ENCODE results near the gene TYMP. TPM values are rescaled to one million over a fixed set of nuclear protein-coding genes. Genes with fewer than 3 reads are reported as not detected.

The TYMP gene
- total and polyA plus RNA-seq, 10 of the 15 experiments (the other 5 are each of a cell fraction or from before 2014, with no cell fraction given), result 0.42 to 57.8 (median 24.6) TPM

- no peak for FAIRE-seq
- SMC1A ChIA-PET (ENCODE audit: uncharacterized antibody, unreplicated experiment), result no interaction called here
- ATAC-seq, result no peak
- RAD21 ChIA-PET (ENCODE audit: unreplicated experiment), result interaction anchor here (0.6 to 1.7 kb wide), 2 partner anchors 13 to 226 kb away, joined by 3 to 5 read pairs; no protein-coding TSS in a partner anchor
- no peaks in the 10 kb centered on the region for H3K9me3 ChIP-seq (replicated peaks; ENCODE audit: control insufficient read depth, insufficient read depth, low read length)
- no peaks in the 10 kb centered on the region for H3K36me3 ChIP-seq (ENCODE audit: control insufficient read depth in 2 of 2, insufficient read depth in 2 of 2, low read length in 1 of 2)
- POLR2A ChIA-PET, result interaction anchor here (1.3 kb wide), 1 partner anchor 17 kb away, joined by 3 read pairs; no protein-coding TSS in a partner anchor
- no peaks in the 10 kb centered on the region for H4K20me1 ChIP-seq (ENCODE audit: control insufficient read depth, insufficient read depth)
- H3K9ac ChIP-seq (ENCODE audit: control insufficient read depth, insufficient read depth, low read length), result no peak overlapping the region
- no peak overlapping the region for H2AFZ ChIP-seq (ENCODE audit: control insufficient read depth, low read depth, low read length)
- no peaks in the 10 kb centered on the region for H3K4me1 ChIP-seq (ENCODE audit: control insufficient read depth, insufficient read depth, low read length)
- no peak overlapping the region for H3K4me2 ChIP-seq (ENCODE audit: control insufficient read depth, insufficient read depth)
- H3K27ac ChIP-seq (ENCODE audit: control insufficient read depth, insufficient read depth), result no peak overlapping the region
- CTCF ChIA-PET, result interaction anchor here (0.6 to 4.1 kb wide), 4 partner anchors 12 to 197 kb away, joined by 3 to 29 read pairs (median 6); partner anchors contain the start of gene SCO2
- intact Hi-C loops (cut with micrococcal nuclease; ENCODE audit: unreplicated experiment), result no loop called here
- TF ChIP-seq BHLHE40 (IDR thresholded peaks at IDR 0.05; ENCODE audit: borderline replicate concordance in 1 of 2, low read depth in 2 of 2, low read length in 1 of 2) (peak in 1 of 2 experiments; percentile 76; a peak in 2 of 4 replicates), SMARCA5 (IDR thresholded peaks at IDR 0.05) (no peak), RAD51 (IDR thresholded peaks at IDR 0.05) (peak; percentile 37; the same call in 1 of the 2 replicates), ZBTB40 (IDR thresholded peaks at IDR 0.05; ENCODE audit: borderline replicate concordance) (no peak), HDAC6 (IDR thresholded peaks at IDR 0.05; ENCODE audit: unreplicated experiment) (no peak), NR2F1 (conservative IDR thresholded peaks at IDR 0.05) (no peak), EED (IDR thresholded peaks at IDR 0.05; ENCODE audit: low read depth) (no peak)
- 42% methylated on average over 26 of the region's 29 CpGs for WGBS (ENCODE audit: insufficient coverage, insufficient replicate concordance, low lambda C conversion rate, missing lambda C conversion rate)
- H3K79me2 ChIP-seq (ENCODE audit: control insufficient read depth, insufficient read depth, low read length), result no peaks in the 10 kb centered on the region
- in situ Hi-C loops (cut with MboI), result no loop called here
- no peak overlapping the region for H3K4me3 ChIP-seq
- no peak for DNase-seq (ENCODE audit: low read depth, low spot score)
- BruUV-seq (replicated peaks), result no TSS peak
- peaks cover 0 to 3% of the 10 kb centered on the region in 2 experiments; a peak in 2 of 4 replicates for H3K27me3 ChIP-seq (replicated peaks in 1 of 2; ENCODE audit: control insufficient read depth in 2 of 2, insufficient read depth in 2 of 2, low read length in 1 of 2)
These were observed 44.3 kb downstream of the TYMP start for GRCh38 chr22:50485221-50486131.
